ENCODE data around the gene BMP10. TPM values are rescaled to one million over a fixed set of nuclear protein-coding genes. Genes with fewer than 3 reads are reported as not detected.
"Not testable (repeated sequence)": the region's sequence is repeated elsewhere in the genome, so short reads cannot be mapped to it uniquely, and the experiment has no call there.

BMP10 gene
- total RNA-seq, 1 donor from 2014 or later: not detected

DNA sequence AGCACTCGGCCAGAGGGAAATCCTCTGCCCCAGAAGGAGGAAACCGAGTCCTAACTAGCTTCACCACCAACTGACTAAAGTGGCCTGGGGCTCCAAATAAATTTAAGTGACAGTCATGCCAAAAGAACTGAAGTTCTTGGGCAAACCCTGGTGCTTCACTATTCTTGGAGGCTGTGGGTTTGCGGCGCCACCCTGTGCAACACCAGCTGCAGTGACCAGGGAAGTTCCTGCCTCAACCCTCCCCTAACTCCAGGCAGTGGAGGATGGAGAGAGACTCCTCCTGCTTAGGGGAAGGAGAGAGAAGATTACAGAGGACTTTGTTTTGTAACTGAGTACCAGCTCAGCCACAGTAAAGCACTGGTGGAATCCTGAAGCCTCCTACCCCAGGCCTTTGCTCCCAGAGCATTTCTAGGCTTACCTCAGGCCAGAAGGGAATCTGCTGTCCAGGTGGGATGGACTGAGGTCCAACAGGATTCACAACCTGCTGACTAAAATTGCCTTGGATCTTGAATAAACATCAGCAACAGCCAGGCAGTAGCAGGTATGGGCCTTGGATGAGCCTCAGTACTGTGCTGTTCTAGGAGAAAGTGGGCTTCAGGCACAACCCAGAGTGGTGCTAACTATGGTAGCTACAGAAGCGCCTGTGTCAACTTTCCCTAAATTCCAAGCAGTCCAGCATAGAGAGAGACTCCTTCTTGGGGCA is 29.4 kb upstream of the BMP10 start:
- no peak for DNase-seq (ENCODE audit: extremely low read depth, low read depth, low spot score)

DNA sequence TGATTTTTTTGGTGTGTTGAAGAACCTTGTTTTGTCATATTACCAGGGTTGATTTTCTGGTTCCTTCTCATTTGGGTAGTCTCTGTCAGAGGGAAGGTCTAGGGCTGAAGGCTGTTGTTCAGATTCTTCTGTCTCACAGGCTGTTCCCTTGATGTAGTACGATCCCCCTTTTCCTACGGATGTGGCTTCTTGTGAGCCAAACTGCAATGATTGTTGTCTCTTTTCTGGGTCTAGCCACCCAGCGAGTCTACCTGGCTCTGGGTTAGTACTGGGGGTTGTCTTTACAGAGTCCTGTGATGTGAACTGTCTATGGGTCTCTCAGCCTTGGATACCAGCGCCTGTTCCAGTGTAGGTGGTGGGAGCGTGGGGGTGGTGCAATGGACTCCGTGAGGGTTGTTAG is 24.8 kb upstream of the BMP10 start:
- not testable (repeated sequence) for DNase-seq (ENCODE audit: extremely low read depth, low read depth, low spot score)

DNA sequence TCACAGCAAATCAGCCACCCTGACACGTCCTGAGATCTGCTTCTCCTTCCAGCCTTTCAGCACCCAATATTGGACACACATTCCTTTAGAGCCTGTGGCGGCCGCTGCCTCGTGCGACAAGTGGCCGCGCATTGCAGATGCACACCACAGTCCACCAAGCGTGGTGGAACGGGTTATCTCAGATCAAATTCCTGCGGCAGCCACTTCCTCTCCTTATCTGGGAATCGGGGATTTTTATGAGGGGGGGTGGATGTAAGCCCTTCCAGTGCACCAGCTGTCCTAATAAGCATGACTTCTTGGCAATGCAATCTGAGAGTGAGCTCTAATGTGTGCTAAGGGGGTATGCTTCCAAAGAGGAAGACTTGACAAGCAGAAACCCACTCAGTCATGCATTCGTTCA is 18.3 kb upstream of the BMP10 start:
- no peak for DNase-seq (ENCODE audit: extremely low read depth, low read depth, low spot score)

DNA sequence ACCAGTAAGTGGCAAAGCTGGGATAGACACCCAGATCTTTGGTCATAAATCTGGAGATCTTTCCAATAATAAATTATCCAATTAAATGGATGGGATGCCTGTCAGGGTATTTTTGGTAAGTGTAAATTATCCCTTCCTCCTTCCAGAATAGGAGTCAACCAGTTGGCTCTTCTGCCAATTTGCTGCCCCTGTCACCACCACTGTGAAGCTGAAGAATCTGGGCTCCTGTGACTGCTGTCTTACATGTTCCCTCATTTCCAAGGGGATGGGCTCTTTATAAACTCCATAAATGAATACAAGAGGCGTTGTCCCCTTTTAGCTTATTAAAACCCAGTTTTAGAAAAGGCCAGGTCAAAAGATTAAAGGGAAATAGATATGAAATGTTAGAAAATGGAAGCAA is 17.8 kb upstream of the BMP10 start:
- DNase-seq (ENCODE audit: extremely low read depth, low read depth, low spot score): no peak

DNA sequence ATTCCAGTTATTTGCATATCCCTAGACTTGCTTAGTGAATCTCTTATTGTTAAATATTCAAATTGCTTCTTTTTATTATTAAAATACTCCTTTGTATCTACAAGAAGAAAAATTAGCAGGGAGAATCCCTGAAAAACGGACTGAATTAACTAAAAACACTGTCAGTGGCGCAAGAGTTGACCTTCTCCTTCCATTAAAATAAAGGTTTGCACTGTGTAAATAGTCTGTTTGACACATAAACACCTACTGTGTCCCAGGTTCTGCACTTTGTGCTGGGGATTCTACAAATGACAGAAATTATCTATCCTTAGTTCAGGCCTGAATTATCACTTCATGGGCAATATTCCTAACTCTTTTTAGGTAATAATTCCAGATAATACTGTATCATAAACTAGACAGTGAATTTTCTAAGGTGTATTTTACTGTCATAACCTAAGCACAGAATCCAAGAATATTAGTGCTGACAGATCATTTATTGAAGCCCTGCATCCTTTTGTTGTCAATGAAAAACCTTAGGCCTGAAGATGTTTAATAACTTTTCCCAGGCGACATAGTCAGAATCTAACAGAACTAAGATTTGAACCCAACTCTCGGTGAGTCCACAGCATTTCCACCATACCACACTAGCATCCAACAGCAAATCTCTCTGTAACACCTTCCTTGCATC is 17.0 kb upstream of the BMP10 start:
- DNase-seq (ENCODE audit: extremely low read depth, low read depth, low spot score): no peak

DNA sequence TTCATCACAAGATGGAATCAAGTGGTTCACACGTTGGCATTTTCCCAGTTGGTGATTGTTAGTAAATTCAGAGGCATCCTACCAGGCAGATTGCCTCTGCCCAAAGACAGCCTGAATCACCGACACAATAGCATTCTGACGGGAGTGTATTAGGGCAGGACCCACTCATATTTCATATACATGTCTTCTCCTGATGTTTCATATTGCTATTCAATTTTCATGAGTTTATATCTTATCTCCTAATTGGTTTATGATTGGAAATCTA is 14.5 kb upstream of the BMP10 start:
- DNase-seq (ENCODE audit: extremely low read depth, low read depth, low spot score): no peak

DNA sequence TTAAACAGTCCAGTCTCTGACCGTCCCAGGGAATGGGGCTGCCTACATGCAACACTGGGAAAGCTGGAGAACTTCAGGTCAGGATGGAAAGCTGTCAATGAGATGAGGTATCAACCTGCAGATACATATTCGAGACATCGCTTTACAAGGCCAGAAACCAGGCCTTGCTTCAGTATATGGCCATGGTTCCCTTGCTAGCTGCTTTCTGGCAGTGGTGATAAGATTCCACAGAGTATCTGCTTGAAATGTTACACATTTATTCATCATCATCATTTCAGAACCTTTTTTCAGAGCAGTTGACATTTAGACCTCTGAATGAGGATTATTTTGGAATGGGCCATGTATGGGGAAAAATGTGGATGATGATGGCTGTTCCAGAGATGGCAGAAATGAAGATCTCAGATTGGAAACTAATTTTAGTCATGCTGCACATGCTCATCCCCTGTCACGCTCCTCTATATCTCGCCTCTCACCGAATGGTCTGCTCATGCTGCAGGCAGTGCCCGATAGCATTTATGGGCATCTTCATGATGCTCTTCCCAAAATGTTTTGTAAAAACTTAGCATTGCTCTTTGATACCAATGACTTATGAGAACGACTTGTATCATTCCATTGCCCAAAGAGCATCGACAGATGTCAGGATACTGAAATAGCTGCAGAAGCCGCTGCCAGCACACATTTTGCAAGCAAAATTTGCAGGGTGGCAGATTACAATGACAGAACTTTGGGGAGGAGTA is 14.0 kb upstream of the BMP10 start:
- DNase-seq (ENCODE audit: extremely low read depth, low read depth, low spot score): no peak

DNA sequence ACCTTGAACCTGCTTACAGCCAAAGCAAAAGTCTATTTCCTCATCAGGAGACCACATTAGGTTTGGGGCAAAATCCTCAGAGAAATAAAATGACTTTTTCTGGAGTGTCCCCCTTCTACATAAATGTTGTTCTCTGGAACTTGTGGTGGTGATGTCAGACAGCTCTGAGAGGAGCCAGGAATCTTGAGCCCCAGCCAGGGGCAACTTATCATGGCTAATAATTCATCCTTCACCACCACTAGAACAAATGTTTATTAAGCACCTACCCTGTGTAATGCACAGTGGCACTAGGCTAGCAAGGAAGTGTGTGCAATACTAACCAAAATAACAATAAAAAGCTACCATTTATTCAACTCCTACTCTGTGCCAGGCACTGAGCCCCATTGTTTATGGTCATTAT is 9.0 kb upstream of the BMP10 start:
- no peak for DNase-seq (ENCODE audit: extremely low read depth, low read depth, low spot score)

DNA sequence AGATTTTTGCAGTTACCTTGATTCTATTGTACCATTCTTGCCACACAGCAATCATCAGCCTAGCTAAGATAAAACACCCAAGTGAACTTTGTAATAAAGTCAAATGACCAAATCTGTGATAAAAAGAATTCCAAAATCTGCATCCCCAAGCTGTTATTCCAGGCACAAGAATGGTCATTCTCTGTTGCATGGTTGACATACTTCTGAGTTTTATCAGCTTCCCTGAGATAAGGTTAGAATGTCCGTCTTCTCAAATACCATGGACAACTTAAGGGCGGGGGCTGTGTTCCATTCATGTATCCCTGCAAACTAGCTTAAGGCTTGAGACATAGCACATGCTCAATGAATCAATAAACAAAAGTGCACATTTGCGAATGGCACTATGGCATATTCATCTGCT is 8.1 kb upstream of the BMP10 start:
- no peak for DNase-seq (ENCODE audit: extremely low read depth, low read depth, low spot score)

DNA sequence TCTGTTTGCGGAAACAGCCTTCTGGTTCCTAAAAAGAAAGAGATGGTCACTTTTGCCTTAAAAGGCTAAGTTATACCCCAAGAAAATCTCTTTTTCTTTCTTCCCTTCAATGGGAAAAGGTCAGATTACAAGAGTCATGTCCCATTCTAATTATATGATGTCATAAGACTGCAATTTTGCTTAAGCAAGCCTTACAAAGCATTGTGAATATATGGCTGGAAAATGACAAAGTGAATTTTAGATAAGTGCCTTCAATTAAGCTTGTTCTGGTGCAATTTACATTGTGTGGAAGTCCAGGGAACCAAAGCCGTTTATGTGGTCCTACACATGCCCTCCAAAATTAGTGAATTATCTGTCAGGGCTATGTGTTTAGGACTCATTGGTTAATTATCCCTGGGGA is 7.6 kb upstream of the BMP10 start:
- DNase-seq (ENCODE audit: extremely low read depth, low read depth, low spot score): no peak

DNA sequence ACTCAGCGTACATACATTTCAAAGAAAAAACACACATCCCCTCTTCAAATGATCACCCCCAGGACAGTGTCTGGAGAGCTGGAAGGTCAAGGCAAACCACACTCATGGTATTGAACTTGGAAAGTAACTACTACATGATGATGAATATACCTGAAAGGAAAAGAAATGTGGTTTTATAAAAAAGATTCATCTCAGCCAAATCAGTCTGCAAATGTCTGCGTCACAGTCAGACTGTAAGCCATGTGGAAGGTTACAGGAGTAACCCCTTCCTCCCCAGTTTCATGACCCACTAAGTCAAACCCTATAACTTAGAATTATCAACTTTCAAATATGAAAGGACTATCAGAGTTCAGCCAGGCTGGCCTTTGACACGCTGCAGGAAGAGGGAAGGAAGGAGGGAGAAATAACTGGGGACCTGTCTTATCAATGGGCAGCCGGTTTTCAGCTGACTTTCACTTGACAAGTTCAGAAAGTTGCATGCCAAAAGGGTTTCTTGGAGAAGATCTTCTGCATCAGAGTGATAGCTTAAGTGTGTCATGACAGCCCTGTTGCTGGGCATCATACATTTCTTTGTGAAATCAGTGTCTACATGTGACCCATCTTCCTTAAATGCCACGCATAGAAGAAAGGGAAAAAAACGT is 7.0 kb upstream of the BMP10 start:
- DNase-seq (ENCODE audit: extremely low read depth, low read depth, low spot score): no peak

DNA sequence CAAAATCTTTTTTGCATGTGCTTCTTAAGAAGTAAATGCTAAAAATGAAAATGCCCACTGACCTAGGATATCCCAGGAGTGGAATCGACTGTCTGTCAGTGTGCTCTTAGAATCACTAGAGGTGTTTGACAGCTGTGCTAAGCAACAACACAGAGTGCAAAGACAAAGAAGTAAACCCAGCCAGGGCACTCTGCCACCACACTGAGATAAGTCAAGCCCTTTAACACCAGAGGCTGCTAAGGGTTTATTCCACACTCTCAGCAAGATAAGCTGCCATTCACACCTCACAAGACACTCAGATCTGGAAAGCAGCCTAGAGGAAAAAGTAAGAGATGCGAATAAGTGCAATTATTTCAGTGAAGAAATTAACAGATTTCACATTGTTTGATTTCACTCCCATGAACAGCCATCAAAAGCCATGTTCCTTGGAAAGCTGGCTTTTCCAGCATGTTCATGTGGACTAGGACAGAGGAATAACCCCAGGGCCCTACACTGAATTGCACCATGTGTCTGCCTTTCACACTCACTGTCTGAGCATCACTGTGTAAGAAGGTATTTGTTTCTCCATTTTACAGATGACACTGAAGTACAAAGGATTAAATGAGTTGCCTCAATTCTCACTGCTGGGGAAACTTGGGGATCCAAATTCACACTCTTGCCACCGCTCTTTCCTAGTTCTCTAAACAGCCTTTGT is 6.0 kb upstream of the BMP10 start:
- DNase-seq (ENCODE audit: extremely low read depth, low read depth, low spot score): no peak

DNA sequence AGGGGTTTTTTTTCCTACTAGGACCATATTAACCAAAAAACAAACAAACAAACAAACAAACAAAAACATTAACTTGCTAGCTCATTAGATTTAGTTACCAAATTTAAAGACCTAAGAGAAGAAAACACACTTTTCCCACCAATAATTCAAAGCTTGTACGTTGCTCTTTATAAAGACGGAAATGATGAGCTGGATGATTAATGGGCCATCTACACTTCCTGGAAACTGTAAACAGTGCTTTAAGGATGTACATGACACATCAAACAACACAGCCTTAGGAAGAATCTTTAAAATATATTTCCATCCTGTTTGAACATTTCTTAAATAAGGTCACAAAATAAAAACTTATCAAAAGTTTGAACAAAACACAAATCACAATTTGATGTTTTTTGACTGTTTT is 982 bp downstream of the BMP10 start:
- DNase-seq (ENCODE audit: extremely low read depth, low read depth, low spot score): no peak

DNA sequence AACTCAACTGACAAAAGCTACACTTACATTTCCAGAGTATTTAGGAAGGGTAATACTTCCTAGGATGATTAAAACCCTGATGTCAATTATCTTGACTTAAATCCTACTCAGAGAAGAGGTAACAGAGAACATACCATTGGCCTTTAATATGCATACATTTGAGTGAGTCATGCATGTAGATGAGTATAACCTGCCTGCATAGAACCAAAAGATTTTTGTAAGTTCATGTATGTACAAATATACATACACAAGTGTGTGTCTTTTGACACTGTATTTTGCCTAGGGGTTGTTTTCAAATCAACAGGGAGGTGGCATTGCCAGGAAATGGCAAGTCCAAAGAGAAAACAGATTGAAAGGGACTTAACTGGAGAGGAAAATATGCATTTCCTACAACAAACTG is 6.1 kb downstream of the BMP10 start:
- no peak for DNase-seq (ENCODE audit: extremely low read depth, low read depth, low spot score)

DNA sequence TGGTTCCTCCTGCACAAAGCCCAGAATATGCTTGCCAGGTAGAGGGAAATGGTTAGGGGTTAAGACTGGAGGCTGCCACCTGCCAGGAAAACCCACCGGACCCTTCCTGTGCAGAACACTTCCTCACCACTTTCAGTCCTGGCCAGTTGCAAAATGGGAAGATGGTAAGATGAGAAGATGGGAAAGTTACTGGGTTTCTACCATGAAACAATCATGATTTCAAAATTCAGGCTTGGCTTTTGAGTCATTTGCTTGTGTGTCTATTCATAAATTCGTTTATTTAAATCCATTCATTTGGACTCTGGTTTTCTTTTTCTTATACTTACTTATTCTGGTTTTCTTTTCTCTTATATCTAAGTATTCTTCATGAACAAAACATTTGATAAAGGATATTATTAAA is 7.2 kb downstream of the BMP10 start:
- DNase-seq (ENCODE audit: extremely low read depth, low read depth, low spot score): no peak

DNA sequence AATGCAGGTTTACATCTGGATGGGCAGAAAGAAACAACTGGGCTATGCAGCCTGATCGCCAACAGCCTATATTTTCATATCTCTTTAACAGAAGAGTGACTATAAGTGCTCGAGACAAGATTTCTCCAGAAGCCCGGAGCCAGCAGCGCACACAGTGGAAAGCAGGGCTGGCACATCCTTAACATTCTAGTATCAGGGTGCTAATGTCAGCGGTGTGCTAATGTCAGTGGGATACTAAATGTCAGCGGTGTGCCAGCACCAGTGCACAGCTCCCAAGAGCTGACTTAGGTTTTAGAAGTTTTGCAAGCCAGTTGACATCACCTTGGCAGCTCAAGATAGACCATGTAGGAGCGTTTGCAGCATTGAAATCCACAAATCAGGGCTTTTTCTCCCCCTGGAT is 8.3 kb downstream of the BMP10 start:
- DNase-seq (ENCODE audit: extremely low read depth, low read depth, low spot score): no peak

DNA sequence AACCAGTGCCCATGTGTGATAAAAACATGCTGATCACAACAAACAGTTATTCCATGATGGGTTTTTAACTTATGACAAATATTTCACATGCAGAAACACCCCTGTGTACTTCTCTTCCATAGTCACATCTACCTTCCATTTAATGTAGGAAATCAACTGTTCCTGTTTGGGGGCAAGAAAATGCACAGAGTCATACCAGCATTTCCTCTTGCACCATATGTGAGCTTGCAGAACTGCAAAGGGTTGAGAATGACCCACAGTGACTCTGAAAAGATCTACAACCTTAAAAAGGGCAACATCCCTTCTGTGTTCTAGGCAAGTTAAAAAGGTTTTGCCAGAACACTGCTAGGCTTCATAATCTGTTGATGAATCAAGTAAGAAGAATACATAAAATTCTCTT is 9.9 kb downstream of the BMP10 start:
- DNase-seq (ENCODE audit: extremely low read depth, low read depth, low spot score): no peak

DNA sequence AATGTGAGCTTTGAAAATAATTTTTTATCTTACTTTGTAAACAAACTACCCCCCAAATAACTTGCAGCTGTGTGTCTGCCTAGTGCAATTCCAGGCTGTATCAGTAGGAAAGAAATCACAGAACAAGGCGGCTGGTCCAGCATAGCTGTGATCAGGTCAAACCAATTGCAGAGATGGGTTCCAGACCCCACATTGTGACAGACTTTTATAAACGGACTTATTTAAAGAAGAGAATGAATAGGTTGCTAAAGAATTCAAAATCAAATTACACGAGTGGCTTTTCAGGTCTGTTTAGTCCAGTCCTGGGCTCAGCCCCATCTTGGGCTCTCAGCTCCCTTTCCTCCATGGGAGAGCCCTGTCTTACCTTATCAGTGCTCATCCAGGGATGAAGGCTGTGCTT is 11.1 kb downstream of the BMP10 start:
- no peak for DNase-seq (ENCODE audit: extremely low read depth, low read depth, low spot score)

DNA sequence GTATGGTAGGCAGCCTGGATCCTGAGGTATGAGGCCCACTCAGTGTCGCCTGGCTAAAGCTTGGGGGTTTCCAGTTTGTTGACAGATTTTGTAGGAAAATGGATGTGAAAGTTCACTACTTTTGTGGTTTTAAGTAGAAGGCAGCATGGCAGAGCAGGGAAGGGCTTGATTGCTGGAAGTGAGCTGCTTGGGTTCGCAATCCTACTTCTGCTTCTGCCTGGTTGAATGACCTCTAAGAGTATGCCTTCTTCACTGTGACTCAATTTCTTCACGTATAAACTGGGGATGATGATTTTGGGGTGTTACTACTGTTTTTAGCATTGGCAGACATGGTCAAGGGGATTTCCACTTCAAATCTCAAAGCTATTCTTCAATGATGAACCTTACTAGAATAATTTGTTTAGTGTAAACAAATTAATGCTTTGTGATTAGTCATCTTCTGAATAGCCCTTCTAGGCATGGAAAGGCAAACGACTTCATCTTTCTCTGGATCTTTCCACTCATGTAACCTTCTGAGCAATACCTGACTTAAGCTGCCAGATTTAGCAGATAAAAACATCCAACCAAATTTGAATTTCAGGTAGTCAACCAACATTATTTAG is 13.2 kb downstream of the BMP10 start:
- no peak for DNase-seq (ENCODE audit: extremely low read depth, low read depth, low spot score)

DNA sequence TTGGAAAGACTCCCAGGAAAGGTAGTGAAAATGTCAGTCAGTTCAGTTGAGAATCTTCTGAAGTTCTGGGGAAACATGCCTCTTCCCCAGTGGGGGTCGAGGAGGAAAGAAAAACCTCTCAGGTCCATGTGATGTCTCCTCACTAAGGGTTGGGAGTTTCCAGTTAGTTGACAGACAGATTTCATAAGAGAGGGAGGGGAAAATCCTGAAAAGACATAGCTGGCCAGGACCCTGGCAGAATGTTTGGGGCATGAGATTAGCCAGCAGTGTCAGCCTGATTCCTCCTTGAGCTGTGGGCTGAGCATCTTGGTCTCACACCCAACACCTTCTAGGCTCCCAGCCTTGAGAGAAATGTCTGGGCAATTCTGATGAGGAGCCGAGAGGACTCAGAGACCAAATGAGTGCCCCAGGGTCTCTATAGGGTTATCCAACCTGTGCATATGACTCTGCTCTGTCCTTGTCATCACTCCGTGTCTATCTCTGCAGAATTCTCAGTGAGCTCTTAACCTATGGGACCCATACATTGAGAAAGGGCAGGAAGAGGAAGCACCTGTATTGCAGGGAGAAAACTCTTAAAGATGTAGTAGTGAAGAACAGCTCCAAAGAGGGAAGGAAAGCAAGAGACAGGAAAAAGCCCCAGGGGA is 13.9 kb downstream of the BMP10 start:
- DNase-seq (ENCODE audit: extremely low read depth, low read depth, low spot score): no peak

Data from glomerular endothelial cell (primary cell).